ENCODE data around the gene NLRC5.

Gene NLRC5

GRCh38 chr16:57022445-57022844 lies 33.1 kb downstream of the NLRC5 start:
- DNase-seq (no peak), ATAC-seq (replicated peaks) (peak; percentile 38)
- Mint-ChIP-seq H3K9me3 (no peaks in the 10 kb centered on the region), H3K4me3 (peak overlapping the region; percentile 75 to 77), H3K4me1 (ENCODE audit: low read depth in 2 of 2) (peaks cover 70 to 79% of the 10 kb centered on the region in 2 donors), H3K36me3 (ENCODE audit: insufficient read depth) (peaks cover 91% of the 10 kb centered on the region), H3K27me3 (no peaks in the 10 kb centered on the region), H3K27ac (peak overlapping the region; percentile 90 to 93)

GRCh38 chr16:57023541-57024249 lies 34.3 kb downstream of the NLRC5 start:
- no peaks in the 10 kb centered on the region for H3K9me3 Mint-ChIP-seq
- peak overlapping the region; percentile 75 to 77 for H3K4me3 Mint-ChIP-seq
- peak; percentile 92 for ATAC-seq (replicated peaks)
- H3K4me1 Mint-ChIP-seq (ENCODE audit: low read depth in 2 of 2), result peaks cover 75 to 78% of the 10 kb centered on the region in 2 donors
- H3K27me3 Mint-ChIP-seq, result no peaks in the 10 kb centered on the region
- DNase-seq, result peak; percentile 77 to 79 (median 78)
- peak overlapping the region; percentile 90 to 93 for H3K27ac Mint-ChIP-seq
- H3K36me3 Mint-ChIP-seq (ENCODE audit: insufficient read depth), result peaks cover 87% of the 10 kb centered on the region

GRCh38 chr16:57024894-57025680 lies 35.7 kb downstream of the NLRC5 start:
- H3K9me3 Mint-ChIP-seq, result no peaks in the 10 kb centered on the region
- H3K27me3 Mint-ChIP-seq, result no peaks in the 10 kb centered on the region
- no peak for DNase-seq
- H3K4me1 Mint-ChIP-seq (ENCODE audit: low read depth in 2 of 2), result peaks cover 79 to 83% of the 10 kb centered on the region in 2 donors
- H3K36me3 Mint-ChIP-seq (ENCODE audit: insufficient read depth), result peaks cover 81% of the 10 kb centered on the region
- H3K27ac Mint-ChIP-seq, result peak overlapping the region; percentile 70 to 93
- ATAC-seq (replicated peaks), result no peak
- peak overlapping the region; percentile 36 to 77 for H3K4me3 Mint-ChIP-seq

- peak overlapping the region; percentile 70 to 93 for H3K27ac Mint-ChIP-seq
- H3K27me3 Mint-ChIP-seq, result no peaks in the 10 kb centered on the region
- no peak for ATAC-seq (replicated peaks)
- H3K4me3 Mint-ChIP-seq, result peak overlapping the region in 1 of 2 donors; percentile 20
- no peak for DNase-seq
- no peaks in the 10 kb centered on the region for H3K9me3 Mint-ChIP-seq
- H3K4me1 Mint-ChIP-seq (ENCODE audit: low read depth in 2 of 2), result peaks cover 76 to 80% of the 10 kb centered on the region in 2 donors
- peaks cover 79% of the 10 kb centered on the region for H3K36me3 Mint-ChIP-seq (ENCODE audit: insufficient read depth)
These were observed 36.8 kb downstream of the NLRC5 start for GRCh38 chr16:57025941-57026777.

GRCh38 chr16:57026778-57027062 lies 37.4 kb downstream of the NLRC5 start:
- Mint-ChIP-seq H3K9me3 (no peaks in the 10 kb centered on the region), H3K4me3 (peak overlapping the region in 1 of 2 donors; percentile 21), H3K27ac (peak overlapping the region; percentile 80 to 93), H3K27me3 (no peaks in the 10 kb centered on the region), H3K36me3 (ENCODE audit: insufficient read depth) (peaks cover 79% of the 10 kb centered on the region), H3K4me1 (ENCODE audit: low read depth in 2 of 2) (peaks cover 73 to 79% of the 10 kb centered on the region in 2 donors)
- DNase-seq, result no peak
- ATAC-seq (replicated peaks), result no peak

- Mint-ChIP-seq H3K27ac (peak overlapping the region; percentile 80 to 93), H3K4me1 (ENCODE audit: low read depth in 2 of 2) (peaks cover 72 to 79% of the 10 kb centered on the region in 2 donors), H3K4me3 (peak overlapping the region in 1 of 2 donors; percentile 21), H3K9me3 (no peaks in the 10 kb centered on the region), H3K27me3 (no peaks in the 10 kb centered on the region), H3K36me3 (ENCODE audit: insufficient read depth) (peaks cover 78% of the 10 kb centered on the region)
- no peak for ATAC-seq (replicated peaks)
- DNase-seq, result no peak
These were observed 37.7 kb downstream of the NLRC5 start for GRCh38 chr16:57027067-57027466.

- H3K4me3 Mint-ChIP-seq, result peak overlapping the region in 1 of 2 donors; percentile 8
- H3K36me3 Mint-ChIP-seq (ENCODE audit: insufficient read depth), result peaks cover 77% of the 10 kb centered on the region
- H3K4me1 Mint-ChIP-seq (ENCODE audit: low read depth in 2 of 2), result peaks cover 64 to 72% of the 10 kb centered on the region in 2 donors
- peak overlapping the region; percentile 80 to 93 for H3K27ac Mint-ChIP-seq
- ATAC-seq (replicated peaks), result no peak
- no peak for DNase-seq
- no peaks in the 10 kb centered on the region for H3K27me3 Mint-ChIP-seq
- no peaks in the 10 kb centered on the region for H3K9me3 Mint-ChIP-seq
These were observed 38.7 kb downstream of the NLRC5 start for GRCh38 chr16:57028086-57028485.

GRCh38 chr16:57029161-57030160 lies 40.1 kb downstream of the NLRC5 start:
- Mint-ChIP-seq H3K27me3 (no peaks in the 10 kb centered on the region), H3K27ac (peak overlapping the region; percentile 73 to 80), H3K4me3 (peak overlapping the region; percentile 43 to 64), H3K4me1 (ENCODE audit: low read depth in 2 of 2) (peaks cover 58 to 68% of the 10 kb centered on the region in 2 donors), H3K9me3 (no peaks in the 10 kb centered on the region), H3K36me3 (ENCODE audit: insufficient read depth) (peaks cover 75% of the 10 kb centered on the region)
- ATAC-seq (replicated peaks) (peak; percentile 94), DNase-seq (peak; percentile 32 to 38 (median 37))

GRCh38 chr16:57030346-57030902 lies 41.1 kb downstream of the NLRC5 start:
- Mint-ChIP-seq H3K4me3 (peak overlapping the region in 1 of 2 donors; percentile 64), H3K4me1 (ENCODE audit: low read depth in 2 of 2) (peaks cover 61 to 74% of the 10 kb centered on the region in 2 donors), H3K27ac (peak overlapping the region; percentile 19 to 80), H3K36me3 (ENCODE audit: insufficient read depth) (peaks cover 78% of the 10 kb centered on the region), H3K27me3 (no peaks in the 10 kb centered on the region), H3K9me3 (no peaks in the 10 kb centered on the region)
- ATAC-seq (replicated peaks) (no peak), DNase-seq (no peak)

GRCh38 chr16:57031156-57031555 lies 41.8 kb downstream of the NLRC5 start:
- Mint-ChIP-seq H3K27ac (peak overlapping the region; percentile 19 to 80), H3K4me1 (ENCODE audit: low read depth in 2 of 2) (peaks cover 67 to 77% of the 10 kb centered on the region in 2 donors), H3K9me3 (no peaks in the 10 kb centered on the region), H3K4me3 (peak overlapping the region in 1 of 2 donors; percentile 64), H3K27me3 (no peaks in the 10 kb centered on the region), H3K36me3 (ENCODE audit: insufficient read depth) (peaks cover 71% of the 10 kb centered on the region)
- ATAC-seq (replicated peaks) (no peak), DNase-seq (no peak)

GRCh38 chr16:57032346-57032745 lies 43.0 kb downstream of the NLRC5 start:
- H3K9me3 Mint-ChIP-seq, result no peaks in the 10 kb centered on the region
- H3K27me3 Mint-ChIP-seq, result no peaks in the 10 kb centered on the region

GRCh38 chr16:57032931-57033330 lies 43.6 kb downstream of the NLRC5 start:
- H3K27me3 Mint-ChIP-seq, result no peaks in the 10 kb centered on the region
- H3K4me3 Mint-ChIP-seq, result no peak overlapping the region
- no peak for ATAC-seq (replicated peaks)
- H3K4me1 Mint-ChIP-seq (ENCODE audit: low read depth in 2 of 2), result peaks cover 67 to 77% of the 10 kb centered on the region in 2 donors
- no peak for DNase-seq
- H3K27ac Mint-ChIP-seq, result peak overlapping the region; percentile 9 to 94
- H3K36me3 Mint-ChIP-seq (ENCODE audit: insufficient read depth), result peaks cover 72% of the 10 kb centered on the region
- no peaks in the 10 kb centered on the region for H3K9me3 Mint-ChIP-seq

More at GRCh38 chr16:57032346-57032745, 43.0 kb downstream of the NLRC5 start:
- Mint-ChIP-seq H3K27ac (peak overlapping the region in 1 of 2 donors; percentile 19), H3K36me3 (ENCODE audit: insufficient read depth) (peaks cover 69% of the 10 kb centered on the region), H3K4me3 (no peak overlapping the region), H3K4me1 (ENCODE audit: low read depth in 2 of 2) (peaks cover 67 to 77% of the 10 kb centered on the region in 2 donors)
- no peak for ATAC-seq (replicated peaks)
- no peak for DNase-seq
